HG03025 (cell line): ENCODE measurements around the gene APOBEC3F.
"Not testable (repeated sequence)": the region's sequence is repeated elsewhere in the genome, so short reads cannot be mapped to it uniquely, and the experiment has no call there.

ENCODE experiments used
- ATAC-seq: cut with Tn5 transposase; IDR thresholded peaks from one replicate; pipeline ENCODE4 v1.9.1; 2021; ENCODE audit warnings: mild to moderate bottlenecking, moderate library complexity; ENCODE audit not compliant: unreplicated experiment, low FRiP score

Gene APOBEC3F

GRCh38 chr22:39040538-39041296, at the start of gene APOBEC3F:
Gene APOBEC3F (plus strand): TSS chr22:39040864. CDS start chr22:39040961, 97 bp downstream.
- ATAC-seq, result peak; percentile 82

- not testable (repeated sequence) for ATAC-seq
Measured at GRCh38 chr22:38992871-38993371, 47.7 kb upstream of the APOBEC3F start.

- no peak for ATAC-seq
Measured at GRCh38 chr22:38996105-38996504, 44.6 kb upstream of the APOBEC3F start.

- ATAC-seq, result no peak
Measured at GRCh38 chr22:38997518-38997917, 43.1 kb upstream of the APOBEC3F start.

- ATAC-seq, result no peak
Measured at GRCh38 chr22:39003165-39003638, 37.5 kb upstream of the APOBEC3F start.

- ATAC-seq, result no peak
Measured at GRCh38 chr22:39007177-39007576, 33.5 kb upstream of the APOBEC3F start.

- not testable (repeated sequence) for ATAC-seq
Measured at GRCh38 chr22:39008271-39008850, 32.3 kb upstream of the APOBEC3F start.

- ATAC-seq, result no peak
Measured at GRCh38 chr22:39010946-39011345, 29.7 kb upstream of the APOBEC3F start.

GRCh38 chr22:39012533-39013511, 27.8 kb upstream of the APOBEC3F start:
- ATAC-seq, result no peak

- not testable (repeated sequence) for ATAC-seq
Measured at GRCh38 chr22:39013561-39013941, 27.1 kb upstream of the APOBEC3F start.

- no peak for ATAC-seq
Measured at GRCh38 chr22:39013942-39014722, 26.5 kb upstream of the APOBEC3F start, which contains the start of gene APOBEC3C. Gene APOBEC3C (plus strand): TSS chr22:39014257. CDS start chr22:39014363, 106 bp downstream.

GRCh38 chr22:39014723-39015121, 25.9 kb upstream of the APOBEC3F start:
- ATAC-seq, result not testable (repeated sequence)

- ATAC-seq, result no peak
Measured at GRCh38 chr22:39016592-39016991, 24.1 kb upstream of the APOBEC3F start.

GRCh38 chr22:39017596-39018365, 22.9 kb upstream of the APOBEC3F start:
- ATAC-seq, result no peak

GRCh38 chr22:39020021-39020651, 20.5 kb upstream of the APOBEC3F start:
- not testable (repeated sequence) for ATAC-seq

GRCh38 chr22:39021552-39022250, 19.0 kb upstream of the APOBEC3F start:
- no peak for ATAC-seq

- no peak for ATAC-seq
Measured at GRCh38 chr22:39024519-39025308, 15.9 kb upstream of the APOBEC3F start.
